RKO (cell line): ENCODE results near the gene KRTAP10-10.
"Not testable (repeated sequence)": the region's sequence is repeated elsewhere in the genome, so short reads cannot be mapped to it uniquely, and the experiment has no call there.

Source experiments
- DNase-seq: peaks from one replicate; pipeline ENCODE4 v3.0.0-alpha.2; 2016; ENCODE audit warnings: low spot score

KRTAP10-10 gene, protein sequence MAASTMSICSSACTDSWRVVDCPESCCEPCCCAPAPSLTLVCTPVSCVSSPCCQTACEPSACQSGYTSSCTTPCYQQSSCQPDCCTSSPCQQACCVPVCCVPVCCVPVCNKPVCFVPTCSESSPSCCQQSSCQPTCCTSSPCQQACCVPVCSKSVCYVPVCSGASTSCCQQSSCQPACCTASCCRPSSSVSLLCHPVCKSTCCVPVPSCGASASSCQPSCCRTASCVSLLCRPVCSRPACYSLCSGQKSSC

DNA sequence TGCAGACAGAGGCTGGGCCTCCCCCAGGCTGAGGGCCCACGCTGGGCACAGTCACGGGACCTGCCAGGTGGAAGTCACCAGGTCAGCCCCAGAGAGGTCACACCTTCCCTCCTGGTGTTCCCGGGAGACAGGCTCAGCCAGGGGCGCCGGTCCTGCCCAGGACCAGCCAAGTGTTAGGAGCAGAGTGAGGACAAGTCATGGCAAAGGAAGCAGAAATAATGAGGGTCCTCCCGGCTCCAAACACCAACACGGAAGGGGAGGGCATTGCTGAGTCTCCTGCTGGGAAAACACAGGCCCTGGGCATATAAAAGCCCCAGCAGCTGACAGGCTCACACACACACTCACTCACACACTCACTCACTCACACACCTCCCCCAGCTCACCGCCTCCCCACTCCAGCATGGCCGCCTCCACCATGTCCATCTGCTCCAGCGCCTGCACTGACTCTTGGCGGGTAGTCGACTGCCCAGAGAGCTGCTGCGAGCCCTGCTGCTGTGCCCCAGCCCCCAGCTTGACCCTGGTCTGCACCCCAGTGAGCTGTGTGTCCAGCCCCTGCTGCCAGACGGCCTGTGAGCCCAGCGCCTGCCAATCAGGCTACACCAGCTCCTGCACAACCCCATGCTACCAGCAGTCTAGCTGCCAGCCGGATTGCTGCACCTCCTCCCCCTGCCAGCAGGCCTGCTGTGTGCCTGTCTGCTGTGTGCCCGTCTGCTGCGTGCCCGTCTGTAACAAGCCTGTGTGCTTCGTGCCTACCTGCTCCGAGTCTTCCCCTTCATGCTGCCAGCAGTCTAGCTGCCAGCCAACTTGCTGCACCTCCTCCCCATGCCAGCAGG is at the start of gene KRTAP10-10:
TSS of gene KRTAP10-10 (plus strand) at position 339 of the 833 bp plus-strand sequence. CDS start at position 401, 62 bp downstream.
- DNase-seq: no peak

DNA sequence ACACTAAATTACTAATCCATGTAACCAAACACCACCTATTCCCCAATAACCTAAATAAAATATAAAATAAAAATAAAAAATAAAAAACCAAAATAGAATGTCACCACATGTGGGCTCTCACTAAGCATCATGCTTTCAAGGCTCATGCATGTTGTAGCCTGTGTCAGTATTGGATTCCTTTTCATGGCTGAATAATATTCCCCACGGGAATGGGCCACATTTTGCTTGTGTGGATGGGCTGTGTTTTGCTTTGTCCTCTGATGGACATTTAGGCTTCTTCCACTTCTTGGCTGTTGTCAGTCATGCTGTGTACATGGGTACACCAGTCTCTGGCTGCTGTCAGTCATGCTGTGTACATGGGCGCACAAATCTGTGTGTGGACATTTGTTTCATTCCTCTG is 48.1 kb upstream of the KRTAP10-10 start:
- DNase-seq: no peak

DNA sequence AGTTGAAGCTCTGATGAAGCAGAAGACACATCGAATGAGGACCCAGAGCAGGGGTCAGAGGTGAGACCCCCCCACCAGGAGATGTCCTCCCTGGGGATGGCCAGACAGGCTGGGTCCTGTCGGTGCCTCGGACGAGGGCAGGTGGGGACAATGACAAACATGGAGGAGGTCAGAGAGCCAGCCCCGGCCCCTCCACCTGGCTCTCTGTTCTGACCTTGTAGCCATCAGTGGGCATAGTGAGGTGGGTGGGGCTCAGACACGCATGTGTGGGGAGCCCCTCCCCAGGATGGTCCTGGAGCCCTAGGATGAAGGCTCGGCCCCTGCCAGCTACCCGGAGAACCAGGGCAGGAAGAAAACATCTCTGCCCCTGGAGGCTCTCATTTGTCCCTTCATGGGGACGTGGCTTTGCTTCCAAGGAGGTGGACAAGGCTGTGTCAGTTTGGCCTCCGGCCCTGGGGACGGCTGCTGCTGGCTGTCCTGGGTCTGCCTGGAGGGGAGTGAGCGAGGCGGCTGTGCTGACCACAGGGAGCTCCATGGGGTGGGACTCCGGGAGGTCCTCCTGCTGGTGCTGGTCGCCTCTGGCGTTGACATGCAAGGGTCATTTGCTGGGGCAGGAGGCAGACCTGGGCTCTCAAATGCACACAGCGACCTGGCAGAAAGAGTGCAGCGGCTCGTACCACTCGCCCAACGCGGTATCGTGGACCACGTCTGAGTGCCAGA is 47.4 kb upstream of the KRTAP10-10 start:
- no peak for DNase-seq

DNA sequence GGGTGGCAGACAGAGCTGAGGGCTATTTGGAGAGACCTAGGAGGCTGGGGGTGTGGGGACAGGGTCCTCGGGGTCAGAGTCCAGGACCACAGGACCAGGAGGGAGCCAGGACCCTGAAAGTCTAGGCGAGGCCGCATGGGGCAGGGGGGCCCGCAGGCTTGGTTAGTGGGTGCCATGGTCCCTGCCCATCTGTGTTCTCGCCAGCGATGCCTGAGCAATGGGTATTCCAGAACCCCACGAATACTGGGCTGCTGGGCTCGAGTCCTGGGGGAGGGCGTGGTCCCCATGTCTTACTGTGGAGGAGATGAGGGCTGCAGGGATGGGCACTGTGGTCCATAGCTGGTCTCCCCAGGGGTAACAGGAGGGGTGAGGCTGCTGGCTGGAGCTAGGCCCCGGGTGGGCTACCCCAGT is 46.8 kb upstream of the KRTAP10-10 start:
- no peak for DNase-seq

DNA sequence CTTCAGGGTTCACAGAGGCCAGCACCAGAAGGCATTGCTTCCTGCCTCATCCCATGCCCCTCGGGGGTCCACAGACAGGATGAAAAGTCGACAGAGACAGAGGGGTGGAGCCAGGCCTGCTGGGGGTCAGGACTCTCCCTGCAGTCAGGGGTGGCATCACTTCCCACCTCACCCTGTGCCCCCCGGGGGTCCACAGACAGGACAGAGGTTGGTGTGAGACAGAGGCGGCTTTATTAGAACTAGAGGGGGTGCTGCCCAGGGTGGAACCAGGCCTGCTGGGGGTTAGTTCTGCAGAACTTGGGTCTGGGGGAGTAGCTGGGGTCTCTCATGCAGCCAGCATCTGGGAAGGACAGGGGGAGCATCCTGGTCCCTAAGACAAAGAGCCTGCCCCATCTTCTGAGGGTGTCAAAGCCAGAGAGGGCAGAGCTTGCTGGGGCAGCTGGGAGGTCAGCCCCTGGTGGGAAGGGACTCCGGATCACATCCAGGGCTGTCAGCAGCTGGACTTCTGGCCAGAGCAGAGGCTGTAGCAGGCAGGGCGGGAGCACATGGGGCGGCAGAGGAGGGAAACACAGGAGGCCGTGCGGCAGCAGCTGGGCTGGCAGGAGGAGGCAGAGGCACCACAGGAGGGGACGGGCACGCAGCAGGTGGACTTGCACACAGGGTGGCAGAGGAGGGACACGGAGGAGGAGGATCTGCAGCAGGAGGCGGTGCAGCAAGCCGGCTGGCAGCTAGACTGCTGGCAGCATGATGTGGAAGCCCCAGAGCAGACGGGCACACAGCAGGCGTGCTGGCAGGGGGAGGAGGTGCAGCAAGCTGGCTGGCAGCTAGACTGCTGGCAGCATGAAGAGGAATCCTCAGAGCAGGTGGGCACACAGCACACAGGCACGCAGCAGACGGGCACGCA is 46.0 kb upstream of the KRTAP10-10 start:
- not testable (repeated sequence) for DNase-seq

DNA sequence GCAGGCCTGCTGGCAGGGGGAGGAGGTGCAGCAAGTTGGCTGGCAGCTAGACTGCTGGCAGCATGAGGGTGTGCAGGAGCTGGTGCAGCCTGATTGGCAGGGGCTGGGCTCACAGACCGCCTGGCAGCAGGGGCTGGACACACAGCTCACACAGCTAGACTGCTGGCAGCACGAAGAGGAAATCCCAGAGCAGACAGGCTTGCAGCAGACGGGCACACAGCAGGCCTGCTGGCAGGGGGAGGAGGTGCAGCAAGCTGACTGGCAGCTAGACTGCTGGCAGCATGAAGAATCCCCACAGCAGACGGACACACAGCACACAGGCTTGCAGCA is 45.4 kb upstream of the KRTAP10-10 start:
- DNase-seq: not testable (repeated sequence)

DNA sequence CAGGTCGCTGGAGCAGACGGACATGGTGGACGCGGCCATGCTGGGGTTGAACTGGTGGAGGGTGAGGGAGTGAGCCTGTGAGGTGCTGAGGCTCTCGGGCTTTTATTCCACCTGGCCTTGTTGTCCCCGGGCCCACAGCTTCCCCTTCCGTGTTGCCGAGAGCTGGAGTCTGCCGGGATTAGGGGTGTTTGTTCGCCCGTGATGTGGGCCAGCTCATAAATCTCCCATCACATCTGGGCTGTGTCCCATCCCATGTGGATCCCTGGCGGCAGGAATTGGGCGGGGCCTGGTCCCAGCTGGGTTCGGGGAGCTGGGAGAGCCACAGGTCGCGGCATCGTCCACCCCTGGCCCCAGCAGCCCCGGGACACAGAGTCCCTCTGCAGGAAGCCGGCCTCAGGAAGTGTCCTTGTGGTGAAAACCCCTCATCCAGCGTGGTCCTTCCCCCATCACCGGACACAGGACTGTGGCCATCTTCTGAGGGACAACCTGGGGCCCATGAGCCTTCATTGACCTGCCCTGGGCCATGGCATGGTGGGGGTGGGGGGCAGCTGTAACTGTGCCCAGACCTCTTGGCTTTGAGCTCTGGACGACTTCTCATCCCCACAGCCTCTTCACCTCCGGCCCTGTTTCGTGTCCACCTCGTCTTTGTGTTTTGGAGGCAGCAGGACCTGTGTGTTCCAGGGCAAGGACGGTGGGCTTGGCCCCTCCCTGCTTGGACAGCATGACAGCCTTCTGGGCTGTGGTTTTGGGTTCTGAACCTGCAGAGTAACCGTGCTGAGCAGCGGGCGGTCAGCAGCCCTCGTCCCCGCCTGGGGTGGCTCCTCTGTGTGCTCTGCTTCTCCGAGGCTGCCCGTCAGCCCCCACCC is 44.5 kb upstream of the KRTAP10-10 start, which contains the start of gene KRTAP10-6:
TSS of gene KRTAP10-6 (minus strand) at position 60 of the 866 bp plus-strand sequence. CDS start at position 39, 21 bp downstream.
- no peak for DNase-seq

DNA sequence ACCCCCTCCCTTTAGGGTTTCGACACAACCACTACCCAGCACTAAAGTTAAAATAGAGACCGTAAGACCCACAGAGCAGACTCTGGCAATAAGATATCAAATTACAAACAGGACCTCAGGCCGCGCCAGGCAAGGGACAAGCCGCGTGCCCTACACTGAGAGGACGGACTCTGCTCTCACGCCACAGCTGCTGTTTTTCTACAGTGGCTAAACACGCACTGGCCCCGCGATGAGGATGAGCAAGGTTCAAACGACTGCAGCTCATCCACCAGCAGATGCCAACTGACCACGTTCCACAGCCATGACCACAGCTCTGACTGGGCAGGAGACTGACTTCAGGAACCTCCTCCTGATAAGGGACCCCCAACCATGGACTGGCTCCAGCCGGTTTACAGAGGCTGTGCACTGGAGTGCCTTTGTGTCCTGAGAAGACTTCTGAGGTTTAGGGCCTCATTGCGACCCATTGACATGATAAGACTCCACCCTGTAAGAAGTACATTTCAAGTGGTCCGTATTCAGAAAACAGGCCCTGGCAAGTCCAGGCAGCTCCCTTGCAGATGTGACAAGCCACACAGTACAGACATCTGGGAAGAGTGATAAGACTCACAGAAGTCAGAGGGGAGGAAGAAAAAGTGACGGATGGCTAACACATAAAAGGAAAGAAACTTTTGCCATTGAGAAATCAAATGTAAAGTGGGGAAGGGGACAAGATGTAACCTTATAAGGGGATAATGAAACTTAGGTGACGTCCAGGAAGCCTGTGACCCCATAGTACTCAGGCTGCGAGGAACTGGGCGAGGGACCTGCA is 43.4 kb upstream of the KRTAP10-10 start:
- DNase-seq: no peak

DNA sequence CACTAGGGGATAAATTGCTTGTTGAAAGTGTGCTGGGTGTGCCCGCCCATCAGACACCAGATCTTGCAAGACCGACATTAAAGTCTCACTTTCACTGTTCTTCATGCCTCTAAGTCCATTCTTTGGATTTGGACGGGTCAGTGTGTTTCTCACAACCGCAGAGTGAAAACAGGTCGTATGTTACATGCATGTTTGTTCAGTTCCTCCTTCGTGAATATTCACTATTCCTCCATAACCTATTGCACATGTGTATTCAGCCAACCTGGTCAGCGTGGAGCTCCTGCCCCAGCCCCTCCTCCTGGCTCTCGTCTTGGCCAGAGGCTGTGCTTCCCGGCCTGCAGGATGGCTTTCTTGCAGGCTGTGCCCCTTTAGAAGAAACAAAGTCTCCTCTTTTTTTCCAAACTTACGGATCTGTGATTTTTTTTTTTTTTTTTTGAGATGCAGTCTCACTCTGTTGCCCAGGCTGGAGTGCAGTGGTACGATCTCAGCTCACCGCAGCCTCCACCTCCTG is 42.7 kb upstream of the KRTAP10-10 start:
- DNase-seq: no peak

DNA sequence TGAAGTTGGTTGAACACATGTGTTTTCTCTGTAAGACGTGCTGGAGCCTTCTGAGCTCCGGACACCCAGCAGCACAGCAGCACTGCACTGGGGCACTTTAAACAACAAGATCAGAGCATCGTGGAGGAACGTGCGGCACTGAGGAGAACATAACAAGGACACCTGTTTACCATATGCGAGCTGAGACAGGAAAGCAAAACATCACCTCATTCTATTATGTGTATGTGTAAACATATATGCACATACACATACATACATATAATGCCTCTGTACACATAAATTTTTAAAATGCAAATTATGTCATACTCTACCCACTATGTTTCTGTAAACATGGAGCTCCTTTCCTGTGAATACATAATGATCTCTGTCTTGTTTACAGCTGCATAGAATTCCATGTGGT is 41.6 kb upstream of the KRTAP10-10 start:
- DNase-seq: no peak

DNA sequence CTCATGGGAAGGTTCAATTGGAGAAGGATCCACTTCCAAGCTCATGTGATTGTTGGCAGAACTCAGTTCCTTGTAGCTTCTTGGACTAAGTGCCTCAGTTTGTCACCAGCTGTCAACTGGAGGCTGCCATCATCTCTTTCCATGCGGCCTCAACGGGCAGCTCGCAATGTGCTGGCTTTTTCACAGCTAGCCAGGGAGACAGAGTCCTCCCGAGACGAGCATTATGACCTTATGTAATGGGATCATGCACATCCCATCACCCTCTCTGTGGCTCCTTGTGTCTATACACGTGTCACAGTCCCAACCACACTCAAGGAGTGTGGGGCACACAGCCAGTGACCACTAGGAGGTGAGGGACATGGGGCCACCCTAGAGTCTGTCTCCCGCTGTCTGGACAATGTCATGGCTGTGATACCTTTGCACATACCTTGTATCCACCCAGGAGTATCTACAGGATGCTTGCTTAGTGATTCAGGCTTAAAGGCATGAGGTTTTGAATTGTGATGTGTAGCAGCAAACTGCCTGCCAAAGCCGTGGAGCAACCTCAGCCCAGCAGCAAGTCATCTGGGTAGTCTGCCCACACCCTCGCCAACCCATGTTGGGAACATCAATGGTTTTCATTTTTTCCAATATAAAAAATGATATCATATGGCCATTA is 41.0 kb upstream of the KRTAP10-10 start:
- DNase-seq: no peak

DNA sequence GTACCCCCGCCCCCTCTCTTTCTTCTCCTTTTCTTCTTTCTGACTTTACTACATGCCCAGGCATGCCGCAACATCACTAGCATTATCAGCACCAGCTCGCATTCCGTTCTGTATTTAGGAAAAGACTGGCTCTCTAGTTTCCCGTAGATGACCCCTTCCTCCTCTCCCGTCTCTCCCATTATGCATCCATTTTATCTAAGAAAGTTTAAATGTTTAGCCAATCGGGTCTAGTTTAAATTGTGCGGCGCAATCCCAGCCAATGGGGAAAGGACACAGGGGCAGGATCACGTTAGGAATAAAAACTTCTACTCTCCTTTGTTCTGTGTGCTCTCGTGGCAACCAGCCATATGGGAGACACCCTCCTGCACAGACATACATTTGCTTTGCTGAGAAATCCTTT is 39.1 kb upstream of the KRTAP10-10 start:
- no peak for DNase-seq

DNA sequence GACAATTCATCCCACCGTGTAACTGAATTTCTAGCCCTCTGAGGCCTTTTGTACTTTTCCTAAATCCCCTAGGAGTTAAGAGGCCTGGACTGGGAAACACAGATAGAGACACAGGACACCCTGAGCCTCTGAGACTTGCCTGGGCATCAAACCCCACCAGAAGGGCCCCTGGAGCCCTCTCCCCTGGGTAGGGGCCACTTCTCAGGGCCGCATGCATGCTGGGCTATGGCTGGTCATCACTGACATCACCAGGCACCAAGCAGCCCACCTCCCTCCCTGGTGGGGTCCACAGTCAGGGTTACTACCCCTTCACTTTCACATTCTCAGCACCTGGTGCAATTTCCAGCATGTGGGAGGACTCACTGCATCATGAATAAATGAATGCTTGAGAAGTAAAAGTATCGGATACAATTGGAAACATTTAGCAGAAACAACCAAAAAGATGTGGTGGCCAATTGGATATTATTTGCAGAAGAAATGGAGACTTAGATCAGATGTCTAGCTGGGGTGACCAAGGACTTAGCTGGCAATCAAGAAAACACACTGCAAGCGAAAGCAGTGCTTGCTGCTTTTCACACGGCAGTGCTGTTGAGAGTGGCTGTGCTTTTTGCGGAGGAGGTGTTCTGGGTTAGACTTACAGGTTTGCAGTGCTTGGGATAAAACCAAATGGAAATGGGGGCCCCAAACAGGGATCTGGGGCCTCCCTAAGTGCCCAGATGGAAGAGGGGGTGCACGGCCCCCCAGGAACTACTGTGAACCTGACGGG is 37.7 kb upstream of the KRTAP10-10 start:
- no peak for DNase-seq

DNA sequence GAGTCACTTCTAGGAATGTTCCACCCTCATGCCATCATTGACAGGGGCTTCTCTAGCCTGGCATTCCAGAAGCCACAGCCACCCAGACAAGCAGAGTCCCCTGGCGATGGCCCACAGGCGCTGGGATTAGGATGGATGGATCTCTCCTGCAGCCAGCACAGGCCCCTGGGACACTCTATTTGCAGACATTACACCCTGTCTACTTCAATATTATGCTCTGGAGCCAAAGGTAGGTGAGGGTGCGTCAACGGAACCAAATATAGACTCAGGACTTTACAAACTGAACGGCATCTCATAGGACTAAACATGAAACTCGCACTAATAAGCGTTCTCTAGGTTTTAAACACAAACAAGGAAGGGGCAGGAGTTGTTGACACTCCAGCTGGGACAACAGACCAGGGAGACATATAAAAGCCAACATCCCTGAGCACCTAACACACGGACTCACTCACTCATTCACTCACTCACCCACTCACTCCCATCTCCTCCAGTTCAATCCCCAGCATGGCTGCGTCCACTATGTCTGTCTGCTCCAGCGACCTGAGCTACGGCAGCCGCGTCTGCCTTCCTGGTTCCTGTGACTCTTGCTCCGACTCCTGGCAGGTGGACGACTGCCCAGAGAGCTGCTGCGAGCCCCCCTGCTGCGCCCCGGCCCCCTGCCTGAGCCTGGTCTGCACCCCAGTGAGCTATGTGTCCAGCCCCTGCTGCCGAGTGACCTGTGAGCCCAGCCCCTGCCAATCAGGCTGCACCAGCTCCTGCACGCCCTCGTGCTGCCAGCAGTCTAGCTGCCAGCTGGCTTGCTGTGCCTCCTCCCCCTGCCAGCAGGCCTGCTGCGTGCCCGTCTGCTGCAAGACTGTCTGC is 36.8 kb upstream of the KRTAP10-10 start, which contains the start of gene KRTAP10-7:
TSS of gene KRTAP10-7 (plus strand) at position 480 of the 861 bp plus-strand sequence. CDS start at position 505, 25 bp downstream.
- not testable (repeated sequence) for DNase-seq

DNA sequence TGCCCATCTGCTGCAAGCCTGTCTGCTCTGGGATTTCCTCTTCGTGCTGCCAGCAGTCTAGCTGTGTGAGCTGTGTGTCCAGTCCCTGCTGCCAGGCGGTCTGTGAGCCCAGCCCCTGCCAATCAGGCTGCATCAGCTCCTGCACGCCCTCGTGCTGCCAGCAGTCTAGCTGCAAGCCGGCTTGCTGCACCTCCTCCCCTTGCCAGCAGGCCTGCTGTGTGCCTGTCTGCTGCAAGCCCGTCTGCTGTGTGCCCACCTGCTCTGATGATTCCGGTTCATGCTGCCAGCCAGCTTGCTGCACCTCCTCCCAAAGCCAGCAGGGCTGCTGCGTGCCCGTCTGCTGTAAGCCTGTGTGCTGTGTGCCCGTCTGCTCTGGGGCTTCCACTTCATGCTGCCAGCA is 36.1 kb upstream of the KRTAP10-10 start:
- DNase-seq: not testable (repeated sequence)

DNA sequence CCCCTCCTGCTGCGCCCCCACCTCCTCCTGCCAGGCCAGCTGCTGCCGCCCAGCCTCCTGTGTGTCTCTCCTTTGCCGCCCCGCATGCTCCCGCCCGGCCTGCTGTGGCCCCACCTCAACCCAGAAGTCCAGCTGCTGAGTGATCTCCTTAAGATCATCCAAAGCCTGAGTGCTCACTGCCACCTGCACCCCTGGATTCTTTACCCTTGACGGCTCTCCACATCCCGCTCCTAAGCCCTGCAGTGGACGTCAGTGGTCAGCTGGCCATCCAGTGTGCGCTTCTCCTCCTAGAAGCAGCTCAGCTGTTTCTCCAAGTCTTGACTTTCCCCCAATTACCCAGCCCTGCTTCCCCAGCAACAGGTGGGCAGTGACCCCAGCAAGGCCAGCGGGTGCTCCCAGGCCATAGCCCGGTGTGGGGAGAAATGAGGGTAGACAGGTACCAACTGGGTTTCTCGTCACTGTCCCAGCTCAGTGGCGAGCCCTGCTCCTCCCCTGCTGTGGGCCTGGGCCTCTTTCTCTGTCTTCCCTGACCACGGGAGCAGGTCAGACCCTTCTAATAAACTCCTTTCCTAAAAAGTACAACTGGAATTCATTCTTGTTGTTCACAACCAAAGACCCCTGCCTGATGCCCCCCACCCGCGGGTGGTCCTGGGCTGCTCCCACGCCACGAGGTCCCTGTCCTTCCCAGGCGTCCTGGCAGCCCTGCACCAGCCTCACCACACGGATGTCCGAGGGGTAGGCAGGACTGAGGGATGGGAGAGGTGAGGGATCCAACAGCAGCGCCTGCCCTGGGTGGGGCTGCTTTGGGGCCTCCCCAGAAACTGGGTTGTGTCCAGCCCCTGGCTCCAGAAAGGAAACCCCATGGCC is 35.3 kb upstream of the KRTAP10-10 start:
- DNase-seq: no peak
